Activated CD4-positive, alpha-beta T cell treated with anti-CD3 and anti-CD28 coated beads, Interleukin-2, amount 50 U/mL, for 1 hour (primary cell): Measurements from ENCODE around the gene RNF207.

ENCODE experiments used
- DNase-seq: peaks from one replicate; pipeline ENCODE4 v3.0.0-alpha.2; 2020

RNF207 gene

GRCh38 chr1:6205849-6206519 lies at the start of gene RNF207:
Gene RNF207, plus strand, starts transcription at chr1:6206119. Its CDS starts 417 bp downstream, at chr1:6206536.
- DNase-seq, result peak; percentile 44

GRCh38 chr1:6157132-6157527 lies 48.8 kb upstream of the RNF207 start:
- DNase-seq, result no peak

DNA sequence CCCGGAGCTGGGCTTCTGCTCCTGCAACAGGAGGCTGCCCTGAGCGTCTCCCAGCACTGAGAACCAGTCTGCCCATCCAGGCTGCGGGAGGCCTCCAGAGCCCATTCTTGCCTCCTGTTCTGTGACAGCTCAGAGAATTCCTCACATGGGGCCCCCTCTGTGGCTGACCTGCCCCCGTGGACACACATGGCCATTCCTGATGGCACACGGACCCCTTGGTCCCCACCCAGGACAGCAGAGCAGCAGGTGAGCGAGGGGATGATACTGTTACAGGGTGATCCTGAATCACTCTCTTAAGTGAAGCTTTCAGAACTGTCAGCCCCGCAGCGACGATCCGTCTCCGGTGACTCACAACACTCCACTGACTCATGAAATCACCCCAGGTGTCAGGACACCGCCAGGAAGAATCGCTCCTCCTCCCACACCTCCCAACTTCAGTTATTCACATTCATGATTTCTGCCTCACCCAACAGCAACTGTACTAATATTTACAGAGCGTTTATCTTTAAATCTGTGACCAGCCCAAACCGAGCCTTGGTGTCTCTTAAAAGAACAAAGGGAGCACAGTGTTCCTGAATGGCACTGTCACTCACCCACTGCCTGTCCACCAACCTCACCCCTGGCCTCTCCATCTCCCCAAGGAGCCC lies 48.3 kb upstream of the RNF207 start:
- DNase-seq, result no peak

DNA sequence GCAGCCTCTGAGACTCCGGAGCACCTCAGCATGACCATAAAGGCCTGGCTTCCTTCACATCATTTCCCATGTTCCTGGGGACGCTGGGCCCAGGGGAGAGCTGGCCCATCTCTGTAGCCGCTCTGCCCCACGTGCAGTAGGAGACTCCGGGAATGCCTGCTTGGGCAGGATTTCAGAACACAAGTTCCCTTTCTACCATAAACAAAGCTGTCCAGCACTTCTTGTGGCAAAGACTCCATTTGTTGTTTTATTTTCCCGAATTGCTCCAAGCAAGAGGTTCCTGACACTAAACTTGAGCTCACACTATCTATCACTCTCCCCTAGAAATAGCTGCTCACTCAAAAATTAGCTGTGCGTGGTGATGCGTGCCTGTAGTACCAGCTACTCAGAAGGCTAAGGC lies 47.7 kb upstream of the RNF207 start:
- no peak for DNase-seq

- DNase-seq, result no peak
Measured at GRCh38 chr1:6162341-6162740, 43.6 kb upstream of the RNF207 start.

- no peak for DNase-seq
Measured at GRCh38 chr1:6162773-6163172, 43.1 kb upstream of the RNF207 start.

GRCh38 chr1:6163191-6163972 lies 42.5 kb upstream of the RNF207 start:
- DNase-seq, result no peak

- no peak for DNase-seq
Measured at GRCh38 chr1:6163973-6164617, 41.8 kb upstream of the RNF207 start.

GRCh38 chr1:6165027-6165426 lies 40.9 kb upstream of the RNF207 start:
- DNase-seq, result no peak

DNA sequence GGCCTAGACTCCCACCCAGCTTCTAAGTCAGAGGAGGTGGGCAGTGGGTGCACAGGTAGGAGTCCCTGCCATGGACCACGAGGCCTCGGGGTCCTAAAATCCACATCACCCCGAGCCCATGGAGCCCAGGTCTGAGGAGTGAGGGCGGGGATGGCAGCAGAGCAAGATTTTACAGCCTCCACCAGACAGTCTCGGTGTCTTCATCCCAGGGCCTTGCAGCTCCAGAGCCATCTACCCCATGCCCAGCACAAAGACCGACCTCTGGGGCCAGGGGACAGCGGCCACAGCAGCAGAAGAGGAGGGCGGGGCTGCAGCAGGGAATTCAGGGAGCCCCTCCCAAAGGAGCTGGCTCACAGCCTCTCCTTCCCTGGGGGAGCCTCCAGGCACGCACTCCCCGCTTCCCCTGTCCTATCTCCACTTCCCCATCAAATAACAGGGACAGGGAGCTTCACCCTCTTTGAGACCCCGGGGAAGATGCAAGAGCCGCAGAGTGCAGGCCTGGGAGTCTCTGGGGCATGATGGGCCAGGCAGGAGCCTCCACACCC lies 40.4 kb upstream of the RNF207 start:
- no peak for DNase-seq

- DNase-seq, result no peak
Measured at GRCh38 chr1:6166221-6166620, 39.7 kb upstream of the RNF207 start.

DNA sequence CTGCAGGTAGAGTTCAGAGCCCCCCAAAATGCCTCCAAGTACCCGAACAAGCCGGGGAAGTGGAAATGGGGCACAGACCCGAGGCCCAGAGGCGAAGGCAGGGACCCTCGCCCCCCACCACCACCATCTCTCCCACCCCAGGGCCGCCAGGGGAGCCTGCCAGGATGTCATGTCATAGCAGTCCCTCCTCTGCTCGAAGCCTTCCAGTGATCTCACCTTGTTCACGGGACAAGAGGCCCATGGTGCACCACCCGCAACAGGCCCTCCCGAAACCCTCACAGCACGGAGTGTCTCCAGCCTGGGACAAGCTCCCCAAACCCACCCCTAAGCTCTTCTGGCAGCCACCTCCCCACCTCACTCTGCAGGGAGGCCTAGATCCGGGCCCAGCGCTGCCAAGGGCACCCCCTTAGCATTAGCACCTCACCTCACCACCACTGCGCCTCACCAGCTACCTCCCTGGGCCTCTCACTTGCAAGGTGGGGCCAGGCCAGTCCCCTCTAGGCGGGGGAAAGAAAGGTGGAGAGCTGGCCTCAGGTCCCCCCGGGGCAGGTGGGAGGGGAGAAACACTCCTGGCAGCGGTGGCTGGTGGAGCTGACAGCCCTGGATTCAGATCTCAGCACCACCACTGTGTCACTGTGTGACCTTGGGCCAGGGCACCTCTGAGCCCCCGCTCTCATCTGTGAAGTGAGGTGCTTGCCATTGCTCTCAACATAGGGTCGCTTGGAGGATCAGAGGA lies 39.1 kb upstream of the RNF207 start:
- no peak for DNase-seq

- no peak for DNase-seq
Measured at GRCh38 chr1:6167391-6168303, 38.3 kb upstream of the RNF207 start.

DNA sequence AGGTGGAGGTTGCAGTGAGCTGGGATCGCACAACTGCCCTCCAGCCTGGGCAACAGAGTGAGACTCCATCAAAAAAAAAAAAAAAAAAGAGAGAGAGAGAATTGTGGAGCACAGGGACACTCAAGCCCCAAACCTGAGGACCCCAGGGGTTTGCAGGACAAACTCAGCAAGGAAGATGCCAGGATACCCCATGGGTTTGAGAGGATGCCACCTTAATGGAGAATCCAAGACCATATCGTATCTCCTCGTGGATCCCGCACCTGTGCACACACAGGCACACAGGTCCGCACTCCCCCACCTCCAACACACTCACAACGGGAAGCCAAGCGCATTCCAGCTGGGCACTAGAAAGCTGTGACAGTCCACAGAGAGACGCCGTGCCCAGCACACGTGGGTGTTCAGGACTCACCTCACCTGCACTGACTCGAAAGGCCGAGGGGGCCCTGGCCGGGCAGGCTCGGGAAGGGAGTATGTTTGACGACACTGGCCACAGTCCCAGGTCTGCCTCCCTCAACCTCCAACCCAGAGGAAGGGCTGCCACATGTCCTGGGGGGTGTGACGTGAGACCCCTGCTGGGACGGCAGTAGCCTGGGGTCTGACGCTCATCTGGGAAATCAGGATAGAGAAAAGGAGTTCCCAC lies 36.9 kb upstream of the RNF207 start:
- DNase-seq, result no peak

DNA sequence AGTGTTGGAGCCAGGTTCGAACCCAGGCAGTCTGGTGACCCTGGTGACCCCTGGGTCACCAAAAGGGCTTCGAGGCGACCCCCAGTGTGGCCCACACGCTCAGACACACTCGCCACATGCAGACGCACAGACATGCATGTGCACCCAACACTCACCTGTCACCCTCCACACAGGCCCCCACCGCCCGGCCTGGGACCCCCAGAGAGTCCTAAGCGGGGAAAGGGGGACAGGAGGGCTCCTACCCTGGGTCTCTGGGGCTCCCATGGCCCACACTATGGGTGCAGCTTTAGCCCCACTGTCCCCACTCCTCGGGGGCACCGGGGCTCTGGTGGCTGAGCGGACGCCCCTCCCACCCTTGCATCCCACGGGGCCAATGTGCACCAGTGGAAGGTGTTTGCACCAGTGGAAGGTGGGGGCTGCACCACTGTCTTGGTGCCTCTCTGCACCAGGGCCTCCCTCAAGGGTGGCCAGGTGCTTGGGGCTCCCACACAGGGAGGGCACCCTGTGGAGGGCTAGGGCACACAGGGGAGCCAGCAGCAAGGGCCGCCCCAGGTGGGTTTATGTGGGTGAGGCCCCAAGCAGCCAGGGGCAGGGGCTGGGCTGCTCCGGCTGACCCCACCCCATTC lies 35.7 kb upstream of the RNF207 start:
- DNase-seq, result no peak

- no peak for DNase-seq
Measured at GRCh38 chr1:6170742-6171201, 35.1 kb upstream of the RNF207 start.

- no peak for DNase-seq
Measured at GRCh38 chr1:6171548-6172124, 34.3 kb upstream of the RNF207 start.

DNA sequence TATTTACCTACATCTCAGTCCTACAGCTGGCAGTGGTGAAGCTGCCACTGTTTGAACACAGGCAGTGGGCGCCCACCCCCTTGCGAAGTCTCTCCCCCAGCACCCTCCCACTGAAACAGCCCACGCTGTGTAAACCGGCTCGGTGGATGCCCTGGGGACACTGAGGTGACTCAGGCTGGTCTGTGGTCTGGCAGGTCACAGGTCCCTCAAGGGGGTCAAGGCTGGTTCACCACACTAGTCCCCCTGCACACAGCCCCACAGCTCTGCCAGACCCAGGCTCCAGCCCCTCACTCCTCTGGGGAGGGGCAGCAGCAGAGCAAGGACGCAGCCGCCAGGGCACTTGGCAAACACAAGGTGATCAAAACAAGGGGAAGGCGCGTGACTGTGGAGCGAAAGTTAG lies 33.4 kb upstream of the RNF207 start:
- no peak for DNase-seq

GRCh38 chr1:6174621-6175410 lies 31.1 kb upstream of the RNF207 start:
- DNase-seq, result no peak
